GM20000 (cell line): ENCODE data around the gene SEPTIN11.

Source experiments
- DNase-seq: peaks from one replicate; pipeline ENCODE4 v3.0.0; 2012; ENCODE audit warnings: low spot score
- CTCF ChIP-seq: IDR thresholded peaks from 2 replicates; pipeline ENCODE4 v1.5.1; 2012; ENCODE audit warnings: mild to moderate bottlenecking, control low read depth; ENCODE audit errors: extremely low read depth, missing control alignments

SEPTIN11 gene

GRCh38 chr4:76952656-76953582, 3.4 kb downstream of the SEPTIN11 start:
- TF ChIP-seq CTCF, result no peak
- no peak for DNase-seq

- no peak for DNase-seq
- TF ChIP-seq CTCF, result no peak
Measured at GRCh38 chr4:76953956-76954355, 4.4 kb downstream of the SEPTIN11 start.

GRCh38 chr4:76954489-76954888, 4.9 kb downstream of the SEPTIN11 start:
- no peak for TF ChIP-seq CTCF
- DNase-seq, result no peak

- no peak for DNase-seq
- TF ChIP-seq CTCF, result no peak
Measured at GRCh38 chr4:76955182-76955581, 5.6 kb downstream of the SEPTIN11 start.

- DNase-seq, result no peak
Measured at GRCh38 chr4:76957004-76957738, 7.6 kb downstream of the SEPTIN11 start.

GRCh38 chr4:76958891-76959290, 9.3 kb downstream of the SEPTIN11 start:
- TF ChIP-seq CTCF, result no peak
- no peak for DNase-seq

More at GRCh38 chr4:76957004-76957738, 7.6 kb downstream of the SEPTIN11 start:
- TF ChIP-seq CTCF, result no peak

GRCh38 chr4:76960014-76960413, 10.5 kb downstream of the SEPTIN11 start:
- TF ChIP-seq CTCF, result no peak
- peak; percentile 60 for DNase-seq
